HG03342 (cell line): ENCODE data around the gene ZNF691.
"Not testable (repeated sequence)": the region's sequence is repeated elsewhere in the genome, so short reads cannot be mapped to it uniquely, and the experiment has no call there.

Experiments used
- ATAC-seq: cut with Tn5 transposase; IDR thresholded peaks from one replicate; pipeline ENCODE4 v1.9.1; 2021; ENCODE audit warnings: mild to moderate bottlenecking, moderate library complexity; ENCODE audit not compliant: unreplicated experiment

Gene ZNF691

GRCh38 chr1:42856554-42856953 lies 10.1 kb downstream of the ZNF691 start:
- not testable (repeated sequence) for ATAC-seq

DNA sequence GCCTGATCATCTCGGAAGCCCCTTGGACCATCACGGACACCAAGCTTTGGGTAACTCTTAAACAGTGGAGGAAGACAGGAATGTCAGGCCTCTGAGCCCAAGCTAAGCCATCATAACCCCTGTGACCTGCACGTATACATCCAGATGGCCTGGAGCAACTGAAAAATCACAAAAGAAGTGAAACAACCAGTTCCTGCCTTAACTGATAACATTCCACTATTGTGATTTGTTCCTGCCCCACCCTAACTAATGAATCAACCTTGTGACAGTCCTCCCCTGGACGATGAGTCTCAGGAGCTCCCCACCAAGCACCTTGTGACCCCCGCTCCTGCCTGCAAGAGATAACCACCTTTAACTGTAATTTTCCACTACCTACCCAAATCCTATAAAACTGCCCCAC lies 13.0 kb downstream of the ZNF691 start:
- not testable (repeated sequence) for ATAC-seq

DNA sequence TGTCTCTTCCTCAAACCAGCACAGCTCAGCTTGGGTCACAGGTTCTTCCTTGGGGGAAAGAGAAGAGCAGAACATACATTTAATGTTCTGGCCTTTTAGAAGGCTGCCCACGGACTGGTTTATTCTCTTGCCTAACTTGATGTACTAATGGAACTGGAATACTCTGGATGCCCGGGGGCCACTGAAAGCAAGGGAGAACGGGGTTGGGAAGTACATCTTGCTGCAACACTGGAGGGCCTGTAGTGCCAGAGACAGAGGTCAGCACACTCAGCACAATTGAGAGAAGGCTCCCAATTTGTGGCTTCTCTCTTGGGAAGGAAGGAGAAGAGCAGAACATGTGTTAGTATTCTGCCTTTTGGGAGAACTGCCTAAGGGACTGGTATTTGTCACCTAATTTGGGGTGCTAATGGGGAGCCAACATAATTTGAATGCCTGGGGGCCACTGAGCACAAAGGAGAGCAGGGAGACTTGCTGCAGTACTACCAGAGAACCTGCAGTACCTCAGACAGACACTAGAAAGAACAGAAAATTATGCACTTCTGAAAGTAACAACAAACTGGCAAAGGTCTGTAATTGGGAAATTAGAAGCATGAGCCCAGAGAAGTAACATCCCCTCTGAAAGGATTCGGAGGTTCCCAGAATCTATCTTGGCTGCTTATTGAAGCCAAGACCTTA lies 14.1 kb downstream of the ZNF691 start:
- ATAC-seq, result no peak

DNA sequence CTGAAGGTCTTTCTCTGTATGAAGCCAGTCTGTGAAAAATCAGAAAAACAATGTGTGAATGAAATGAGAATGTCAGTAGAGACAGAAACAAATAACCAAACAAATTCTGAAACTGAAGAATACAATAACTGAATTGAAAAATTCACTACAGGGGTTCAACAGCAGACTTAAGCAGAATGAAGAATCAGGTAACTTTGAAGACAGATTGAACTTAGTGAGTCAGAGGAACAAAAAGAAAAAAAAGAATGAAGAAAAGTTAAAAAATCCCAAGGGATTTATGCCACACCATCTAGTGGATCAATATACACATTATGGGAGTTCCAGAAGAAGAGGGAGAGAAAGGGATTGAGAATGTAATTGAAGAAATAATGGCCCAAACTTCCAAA lies 14.6 kb downstream of the ZNF691 start:
- no peak for ATAC-seq

GRCh38 chr1:42866549-42866948 lies 20.1 kb downstream of the ZNF691 start:
- no peak for ATAC-seq

- not testable (repeated sequence) for ATAC-seq
These were observed 22.1 kb downstream of the ZNF691 start for GRCh38 chr1:42868466-42868865.

DNA sequence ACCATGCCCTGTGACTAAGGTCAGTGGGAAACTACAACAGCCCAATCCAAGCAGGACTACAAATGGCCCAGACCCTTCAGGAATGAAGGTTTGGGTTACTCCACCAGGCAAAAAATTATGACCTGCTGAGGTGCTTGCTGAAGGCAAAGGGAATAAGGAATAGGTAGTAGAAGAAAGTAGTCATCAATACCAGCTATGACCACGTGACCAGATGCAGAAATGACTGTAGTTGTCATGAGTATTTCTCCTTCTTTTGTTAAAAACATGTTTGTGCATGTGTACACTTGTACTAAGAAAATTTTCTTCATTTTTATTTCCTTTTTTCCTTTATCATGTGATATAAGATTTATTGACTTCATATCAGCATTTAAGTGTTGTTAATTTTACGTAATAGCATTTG lies 22.8 kb downstream of the ZNF691 start:
- ATAC-seq, result not testable (repeated sequence)

DNA sequence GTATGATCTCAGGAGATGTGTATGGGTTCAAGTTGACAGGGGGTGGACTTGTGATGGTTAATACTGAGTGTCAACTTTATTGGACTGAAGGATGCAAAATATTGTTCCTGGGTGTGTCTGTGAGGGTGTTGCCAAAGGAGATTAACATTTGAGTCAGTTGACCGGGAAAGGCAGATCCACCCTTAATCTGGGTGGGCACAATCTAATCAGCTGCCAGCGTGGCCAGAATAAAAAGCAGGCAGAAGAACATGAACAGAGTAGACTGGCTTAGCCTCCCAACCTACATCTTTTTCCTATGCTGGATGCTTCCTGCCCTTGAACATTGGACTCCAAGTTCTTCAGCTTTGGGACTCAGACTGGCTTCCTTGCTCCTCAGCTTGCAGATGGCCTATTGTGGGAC lies 23.3 kb downstream of the ZNF691 start:
- not testable (repeated sequence) for ATAC-seq

- ATAC-seq, result not testable (repeated sequence)
These were observed 26.7 kb downstream of the ZNF691 start for GRCh38 chr1:42873108-42873507.

GRCh38 chr1:42873670-42874069 lies 27.3 kb downstream of the ZNF691 start:
- no peak for ATAC-seq

DNA sequence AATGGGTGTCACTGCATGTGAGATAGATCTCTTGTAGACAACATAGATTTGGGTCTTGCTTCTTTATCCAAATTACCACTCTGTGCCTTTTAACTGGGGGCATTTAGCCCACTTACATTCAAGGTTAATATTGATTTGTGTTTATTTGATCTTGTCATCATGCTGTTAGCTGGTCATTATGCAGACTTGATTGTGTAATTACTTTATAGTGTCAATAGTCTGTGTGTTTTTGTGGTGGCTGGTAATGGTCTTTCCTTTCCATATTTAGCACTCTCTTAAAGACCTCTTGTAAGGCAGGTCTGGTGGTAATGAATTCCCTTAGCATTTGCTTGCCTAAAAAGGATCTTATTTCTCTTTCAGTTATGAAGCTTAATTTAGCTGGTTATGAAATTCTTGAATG lies 29.6 kb downstream of the ZNF691 start:
- ATAC-seq, result no peak

DNA sequence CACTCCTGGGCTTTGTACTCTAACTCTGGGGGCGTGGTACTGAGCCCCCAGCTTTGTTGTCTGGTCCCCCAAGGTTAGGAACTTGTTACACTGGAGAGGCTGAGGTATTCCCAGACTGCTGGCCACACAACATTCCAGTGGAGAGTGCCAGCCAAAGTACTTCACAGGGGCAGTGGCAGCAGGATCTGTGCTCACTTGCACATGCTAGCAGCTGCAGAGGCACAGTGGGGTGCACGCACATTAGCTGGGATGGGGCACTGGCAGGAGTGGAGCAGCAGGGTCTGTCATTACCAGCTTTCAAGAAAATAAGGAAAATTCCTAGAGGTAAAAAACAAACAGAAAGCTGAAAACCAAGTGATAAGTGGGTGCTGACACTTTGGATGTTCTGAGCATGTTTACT lies 31.0 kb downstream of the ZNF691 start:
- no peak for ATAC-seq

- no peak for ATAC-seq
These were observed 34.0 kb downstream of the ZNF691 start for GRCh38 chr1:42880384-42880783.

GRCh38 chr1:42886046-42886739 lies 39.8 kb downstream of the ZNF691 start:
- no peak for ATAC-seq

DNA sequence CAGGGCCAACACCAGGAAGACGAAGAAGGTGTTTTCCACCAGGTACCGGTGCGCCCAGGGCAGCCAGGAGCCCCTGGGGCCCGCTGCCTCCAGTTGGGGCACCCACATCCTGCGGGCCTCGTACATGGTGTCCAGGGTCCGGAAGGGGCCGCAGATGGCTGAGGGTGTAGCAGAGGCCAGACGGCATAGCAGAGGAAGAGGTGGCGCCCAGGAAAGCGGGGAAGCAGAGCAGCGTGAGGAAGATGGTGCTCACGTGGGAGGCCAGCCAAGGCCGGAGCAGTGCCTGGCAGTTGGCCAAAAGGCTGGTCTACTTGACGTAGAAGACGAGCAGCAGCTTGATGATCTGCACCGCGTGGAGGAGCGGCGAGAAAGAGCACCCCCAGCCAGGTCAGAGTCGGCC lies 40.4 kb downstream of the ZNF691 start:
- ATAC-seq, result no peak

DNA sequence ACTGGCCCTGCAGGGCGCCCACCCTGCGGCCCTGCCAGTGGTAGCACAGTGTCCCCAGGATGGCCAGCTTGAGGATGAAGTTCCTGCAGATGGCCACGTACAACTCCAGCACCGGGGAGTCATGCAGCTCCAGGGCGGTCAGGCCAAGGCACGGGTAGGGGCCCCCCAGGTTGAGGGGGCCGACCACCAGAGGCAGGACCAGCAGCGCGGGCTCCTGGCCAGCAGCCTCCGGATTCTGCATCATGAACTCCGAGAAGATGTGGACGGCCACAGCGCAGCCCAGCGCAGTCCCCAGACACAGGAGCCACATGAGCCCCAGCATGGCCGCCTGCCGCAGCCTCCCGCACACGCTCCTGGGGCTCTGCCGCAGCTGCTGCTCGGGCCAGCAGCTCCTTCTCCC lies 41.0 kb downstream of the ZNF691 start:
- no peak for ATAC-seq

DNA sequence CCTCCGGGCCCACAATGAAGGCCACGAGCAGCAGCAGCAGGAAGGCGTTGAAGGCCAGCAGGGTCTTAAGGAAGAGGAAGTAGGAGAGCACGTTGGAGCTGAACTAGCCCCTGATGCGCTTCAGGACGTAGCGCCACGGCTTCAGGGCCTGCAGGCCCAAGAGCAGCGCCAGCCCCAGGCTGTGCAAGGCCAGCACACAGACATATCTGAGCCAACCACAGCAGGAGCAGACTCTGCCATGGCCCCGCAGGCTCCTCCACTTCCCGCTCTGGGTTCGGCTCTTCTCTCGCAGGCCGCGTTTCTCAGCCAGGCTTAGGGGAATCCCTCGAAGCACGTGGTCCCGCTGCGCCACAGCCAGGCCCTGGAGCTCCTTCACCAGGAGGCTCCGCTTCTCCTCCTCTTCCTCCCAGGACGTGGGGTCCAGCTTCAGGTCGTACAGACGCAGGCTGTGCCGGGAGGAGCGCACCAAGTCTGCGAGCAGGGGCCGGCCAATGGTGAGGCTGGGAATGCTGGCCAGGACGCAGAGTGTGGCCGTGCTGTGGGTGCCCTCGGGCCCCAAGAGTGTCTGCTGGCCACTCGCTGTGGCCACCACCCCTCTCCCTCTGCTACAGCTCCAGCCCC lies 41.7 kb downstream of the ZNF691 start:
- no peak for ATAC-seq

- no peak for ATAC-seq
These were observed 42.9 kb downstream of the ZNF691 start for GRCh38 chr1:42889264-42889663.

GRCh38 chr1:42891465-42892138 lies 45.2 kb downstream of the ZNF691 start:
- ATAC-seq, result no peak

GRCh38 chr1:42899960-42900359 lies 53.5 kb downstream of the ZNF691 start:
- ATAC-seq, result not testable (repeated sequence)
